ENCODE data around the gene UGT1A7.

UGT1A7 gene

GRCh38 chr2:233817995-233818638 is 136.4 kb downstream of the UGT1A7 start:
- H4K20me1 ChIP-seq (ENCODE audit: low read depth, low read length): no peaks in the 10 kb centered on the region
- H3K9me3 ChIP-seq (ENCODE audit: insufficient read depth, low read length): no peaks in the 10 kb centered on the region
- H2AFZ ChIP-seq (ENCODE audit: low read depth, low read length, severe bottlenecking): no peak overlapping the region
- no peak overlapping the region for H3K9ac ChIP-seq (ENCODE audit: low read length)
- no peaks in the 10 kb centered on the region for H3K36me3 ChIP-seq (ENCODE audit: low read length)
- no peak for TF ChIP-seq CTCF (IDR thresholded peaks at IDR 0.05; ENCODE audit: insufficient read depth, low read length, poor library complexity, severe bottlenecking)
- no peak for TF ChIP-seq EZH2phosphoT487 (conservative IDR thresholded peaks at IDR 0.05; ENCODE audit: low read length)
- H3F3A ChIP-seq (ENCODE audit: insufficient read depth): no peaks in the 10 kb centered on the region
- no peaks in the 10 kb centered on the region for H3K27me3 ChIP-seq (ENCODE audit: low read length)
- no peak overlapping the region for H3K27ac ChIP-seq (ENCODE audit: low read depth, low read length)
- H3K4me2 ChIP-seq (ENCODE audit: low read depth, low read length, poor library complexity, severe bottlenecking): no peak overlapping the region
- no peaks in the 10 kb centered on the region for H3K9me2 ChIP-seq (replicated peaks; ENCODE audit: insufficient read depth, low read length)
- no peaks in the 10 kb centered on the region for H3K79me2 ChIP-seq (ENCODE audit: insufficient read depth, low read length)
- no peak overlapping the region for H3K4me3 ChIP-seq (ENCODE audit: insufficient read depth, low read length, poor library complexity, severe bottlenecking)

GRCh38 chr2:233818639-233819621 is 137.2 kb downstream of the UGT1A7 start:
- Histone ChIP-seq H3K9ac (ENCODE audit: low read length) (no peak overlapping the region), H3K27ac (ENCODE audit: low read depth, low read length) (no peak overlapping the region), H3K9me2 (replicated peaks; ENCODE audit: insufficient read depth, low read length) (no peaks in the 10 kb centered on the region), H3K9me3 (ENCODE audit: insufficient read depth, low read length) (no peaks in the 10 kb centered on the region), H3K27me3 (ENCODE audit: low read length) (no peaks in the 10 kb centered on the region), H3K79me2 (ENCODE audit: insufficient read depth, low read length) (no peaks in the 10 kb centered on the region), H3K36me3 (ENCODE audit: low read length) (no peaks in the 10 kb centered on the region), H3F3A (ENCODE audit: insufficient read depth) (no peaks in the 10 kb centered on the region), H4K20me1 (ENCODE audit: low read depth, low read length) (no peaks in the 10 kb centered on the region), H3K4me2 (ENCODE audit: low read depth, low read length, poor library complexity, severe bottlenecking) (no peak overlapping the region), H2AFZ (ENCODE audit: low read depth, low read length, severe bottlenecking) (no peak overlapping the region), H3K4me3 (ENCODE audit: insufficient read depth, low read length, poor library complexity, severe bottlenecking) (no peak overlapping the region)
- no peak for TF ChIP-seq CTCF (IDR thresholded peaks at IDR 0.05; ENCODE audit: insufficient read depth, low read length, poor library complexity, severe bottlenecking)

- no peaks in the 10 kb centered on the region for H3K9me2 ChIP-seq (replicated peaks; ENCODE audit: insufficient read depth, low read length)
- no peaks in the 10 kb centered on the region for H3K79me2 ChIP-seq (ENCODE audit: insufficient read depth, low read length)
- no peak overlapping the region for H2AFZ ChIP-seq (ENCODE audit: low read depth, low read length, severe bottlenecking)
- TF ChIP-seq EZH2phosphoT487 (conservative IDR thresholded peaks at IDR 0.05; ENCODE audit: low read length) (no peak), CTCF (IDR thresholded peaks at IDR 0.05; ENCODE audit: insufficient read depth, low read length, poor library complexity, severe bottlenecking) (no peak)
- H4K20me1 ChIP-seq (ENCODE audit: low read depth, low read length): no peaks in the 10 kb centered on the region
- no peaks in the 10 kb centered on the region for H3F3A ChIP-seq (ENCODE audit: insufficient read depth)
- H3K27ac ChIP-seq (ENCODE audit: low read depth, low read length): no peak overlapping the region
- no peak overlapping the region for H3K4me3 ChIP-seq (ENCODE audit: insufficient read depth, low read length, poor library complexity, severe bottlenecking)
- H3K9me3 ChIP-seq (ENCODE audit: insufficient read depth, low read length): no peaks in the 10 kb centered on the region
- no peak overlapping the region for H3K4me2 ChIP-seq (ENCODE audit: low read depth, low read length, poor library complexity, severe bottlenecking)
- H3K9ac ChIP-seq (ENCODE audit: low read length): no peak overlapping the region
- no peaks in the 10 kb centered on the region for H3K36me3 ChIP-seq (ENCODE audit: low read length)
- no peaks in the 10 kb centered on the region for H3K27me3 ChIP-seq (ENCODE audit: low read length)
These were observed 138.4 kb downstream of the UGT1A7 start for GRCh38 chr2:233819884-233820773.
